HCT116 (cell line): ENCODE measurements around the gene RAP2A. TPM values are rescaled to one million over a fixed set of nuclear protein-coding genes. Genes with fewer than 3 reads are reported as not detected.

Source experiments
- ATAC-seq: fragments of 200-7000 bp; cut with Tn5 transposase; 2 replicates; pipeline ENCODE4 v1.9.1; 2020; ENCODE audit warnings: mild to moderate bottlenecking, moderate library complexity
- BruUV-seq: library from RNA; stranded (reverse); fragments of 400-500 nt; replicated peaks from 2 replicates; lab custom pipeline; 2021; lab: Mats Ljungman, UMichigan
- CTCF ChIA-PET: fragments of 300-600 bp; sonication (Branson Sonifier 250); formaldehyde crosslinking; loops from one replicate; lab custom pipeline; 2021; ENCODE audit warnings: antibody characterized with exemption; lab: Charles Lee
- POLR2A ChIA-PET: fragments of 300-600, 350-600 bp; sonication (Branson Sonifier 250); formaldehyde crosslinking; loops from one replicate; lab custom pipeline; 2021; ENCODE audit warnings: antibody characterized with exemption; lab: Charles Lee
- RAD21 ChIA-PET, 2 experiments: fragments of 300-600 bp; sonication (Branson Sonifier 250); formaldehyde crosslinking; loops; one replicate each; lab custom pipeline; 2023; ENCODE audit warnings: low total read pairs in 2 of 2; ENCODE audit not compliant: uncharacterized antibody in 2 of 2, unreplicated experiment in 2 of 2, low non-redundant PET in 1 of 2; lab: Charles Lee
- DNase-seq: peaks from one replicate; pipeline ENCODE4 v3.0.0-alpha.2; 2010; ENCODE audit warnings: low read depth, low spot score
- H2AFZ ChIP-seq: fragments of 200-600 bp; shearing (Covaris generic), sonication (generic); 2 replicates; pipeline ENCODE4 v1.6.1; 2017; ENCODE audit warnings: low read depth, mixed run types, mixed read lengths, antibody characterized with exemption, low read length; ENCODE audit not compliant: poor library complexity, severe bottlenecking
- H3K27ac ChIP-seq: 2 replicates; pipeline ENCODE4 v1.5.1; 2012; ENCODE audit warnings: low read depth, low read length
- H3K27me3 ChIP-seq: fragments of 200-600 bp; sonication (generic); 2 replicates; pipeline ENCODE4 v1.6.1; 2016; ENCODE audit warnings: mixed run types, low read length, mixed read lengths; ENCODE audit not compliant: insufficient read depth
- H3K36me3 ChIP-seq, 2 experiments: fragments of 200-500 bp in 1 of 2; fragments of 200-600 bp in 1 of 2; sonication (Bioruptor generic) in 1 of 2; sonication (generic) in 1 of 2; 2 replicates each; pipeline versions ENCODE4 v1.5.1 to v1.6.1; 2014 to 2016; ENCODE audit warnings: low read length in 2 of 2, inconsistent platforms in 1 of 2, mixed read lengths in 1 of 2, mixed run types in 1 of 2; ENCODE audit not compliant: insufficient read depth in 2 of 2, control insufficient read depth in 1 of 2
- H3K4me1 ChIP-seq, 2 experiments: fragments of 200-600 bp in 1 of 2; sonication (generic) in 1 of 2; 2 replicates each; pipeline versions ENCODE4 v1.5.1 to v1.6.1; 2012 to 2017; ENCODE audit warnings: low read length in 2 of 2, inconsistent platforms in 1 of 2, mild to moderate bottlenecking in 1 of 2, mixed read lengths in 1 of 2, mixed run types in 1 of 2, moderate library complexity in 1 of 2; ENCODE audit not compliant: insufficient read depth in 2 of 2, control insufficient read depth in 1 of 2
- H3K4me2 ChIP-seq: fragments of 200-600 bp; sonication (generic); 2 replicates; pipeline ENCODE4 v1.6.1; 2017; ENCODE audit warnings: mixed run types, low read length, mixed read lengths
- H3K4me3 ChIP-seq, 2 experiments: fragments of 200-600 bp in 1 of 2; sonication (generic) in 1 of 2; replicated peaks in 1 of 2; 2 replicates each; pipeline ENCODE4 v1.5.1; 2011 to 2016; ENCODE audit warnings: low read length in 2 of 2, control low read depth in 1 of 2, low read depth in 1 of 2, mild to moderate bottlenecking in 1 of 2, mixed read lengths in 1 of 2, mixed run types in 1 of 2
- H3K79me2 ChIP-seq: fragments of 200-600 bp; sonication (generic); 2 replicates; pipeline ENCODE4 v1.6.1; 2017; ENCODE audit warnings: mild to moderate bottlenecking, mixed run types, low read length, moderate library complexity, mixed read lengths; ENCODE audit not compliant: insufficient read depth
- H3K9ac ChIP-seq: fragments of 200-600 bp; sonication (generic); 2 replicates; pipeline ENCODE4 v1.6.1; 2016; ENCODE audit warnings: low read length, mixed read lengths
- H3K9me2 ChIP-seq: fragments of 200-600 bp; sonication (generic), shearing (Covaris generic); 2 replicates; pipeline ENCODE4 v1.6.1; 2017; ENCODE audit warnings: mixed run types, mild to moderate bottlenecking, moderate library complexity; ENCODE audit not compliant: insufficient read depth
- H3K9me3 ChIP-seq, 2 experiments: fragments of 200-500 bp in 1 of 2; fragments of 200-600 bp in 1 of 2; sonication (Bioruptor generic) in 1 of 2; sonication (generic) in 1 of 2; 2 replicates each; pipeline ENCODE4 v1.6.1; 2014 to 2017; ENCODE audit warnings: low read length in 2 of 2, mixed read lengths in 2 of 2, inconsistent platforms in 1 of 2, low read depth in 1 of 2, mild to moderate bottlenecking in 1 of 2, mixed run types in 1 of 2, moderate library complexity in 1 of 2; ENCODE audit not compliant: control insufficient read depth in 1 of 2, insufficient read depth in 1 of 2
- H4K20me1 ChIP-seq: fragments of 200-600 bp; sonication (generic), shearing (Covaris generic); 2 replicates; pipeline ENCODE4 v1.6.1; 2017; ENCODE audit warnings: mixed run types, mild to moderate bottlenecking, moderate library complexity; ENCODE audit not compliant: insufficient read depth
- EGR1 ChIP-seq: IDR thresholded peaks from 2 replicates; pipeline ENCODE4 v1.6.1; 2012; ENCODE audit warnings: low read depth
- ELF1 ChIP-seq: IDR thresholded peaks from 2 replicates; pipeline ENCODE4 v1.6.1; 2012; ENCODE audit warnings: low read depth, borderline replicate concordance
- EZH2 ChIP-seq: fragments of 200-600 bp; sonication (generic); IDR thresholded peaks from 2 replicates; pipeline ENCODE4 v1.6.1; 2017; ENCODE audit warnings: antibody characterized with exemption, mixed run types
- FOSL1 ChIP-seq: IDR thresholded peaks from 2 replicates; pipeline ENCODE4 v1.6.1; 2012; ENCODE audit warnings: low read depth
- JUND ChIP-seq: IDR thresholded peaks from 2 replicates; pipeline ENCODE4 v1.6.1; 2012
- MAX ChIP-seq: IDR thresholded peaks from 2 replicates; pipeline ENCODE4 v1.6.1; 2012
- POLR2A ChIP-seq: IDR thresholded peaks from 2 replicates; pipeline ENCODE4 v1.7.0; 2011; ENCODE audit warnings: borderline replicate concordance; ENCODE audit not compliant: insufficient read depth, insufficient read length; ENCODE audit errors: extremely low read depth
- POLR2AphosphoS5 ChIP-seq: IDR thresholded peaks from 2 replicates; pipeline ENCODE4 v1.6.1; 2011; ENCODE audit warnings: mild to moderate bottlenecking, low read depth, low read length, moderate library complexity
- RAD21 ChIP-seq: IDR thresholded peaks from 2 replicates; pipeline ENCODE4 v1.6.1; 2012; ENCODE audit warnings: low read depth, mild to moderate bottlenecking
- REST ChIP-seq: IDR thresholded peaks from 2 replicates; pipeline ENCODE4 v1.6.1; 2012; ENCODE audit warnings: low read depth
- SIN3A ChIP-seq: IDR thresholded peaks from 2 replicates; pipeline ENCODE4 v1.6.1; 2012; ENCODE audit warnings: low read depth
- SRF ChIP-seq: IDR thresholded peaks from 2 replicates; pipeline ENCODE4 v1.6.1; 2012; ENCODE audit warnings: low read depth
- TCF7L2 ChIP-seq: IDR thresholded peaks from 2 replicates; pipeline ENCODE4 v1.7.0; 2011; ENCODE audit warnings: borderline replicate concordance, inconsistent platforms; ENCODE audit not compliant: insufficient read depth, insufficient read length; ENCODE audit errors: extremely low read depth
- ZFX ChIP-seq: fragments of 450-650 bp; IDR thresholded peaks from 2 replicates; pipeline ENCODE4 v1.6.1; 2017
- ZNF274 ChIP-seq: fragments of 200-500 bp; sonication (Bioruptor generic); IDR thresholded peaks from 2 replicates; pipeline ENCODE4 v1.6.1; 2014; ENCODE audit warnings: mild to moderate bottlenecking, low read depth, low read length, inconsistent platforms
- intact Hi-C: fragments of 100-400 bp; cut with micrococcal nuclease; formaldehyde crosslinking; loops from 2 replicates; pipeline ENCODE4 v1.10.0; 2022
- total RNA-seq: library from RNA; stranded (reverse); gene quantifications from one replicate; pipeline ENCODE4 v1.2.1, GENCODE V29; 2021; ENCODE audit not compliant: unreplicated experiment

Gene RAP2A
- total RNA-seq, 1 experiment from 2014 or later, result 27.6 TPM

- no peak overlapping the region for H3K9ac ChIP-seq
- H3K4me3 ChIP-seq, result no peak overlapping the region
- ATAC-seq (no peak), DNase-seq (no peak)
- no peaks in the 10 kb centered on the region for H3K9me2 ChIP-seq
- H3K4me2 ChIP-seq, result no peak overlapping the region
- no peaks in the 10 kb centered on the region for H3K9me3 ChIP-seq
- no peaks in the 10 kb centered on the region for H3K4me1 ChIP-seq
- no peaks in the 10 kb centered on the region for H4K20me1 ChIP-seq
- ChIA-PET CTCF (no interaction called here), POLR2A (no interaction called here), RAD21 (no interaction called here)
- H3K36me3 ChIP-seq, result 0 out of 4 replicates have a peak, but pooled peaks cover 0 to 3% of the 10 kb centered on the region in 2 experiments
- H3K79me2 ChIP-seq, result no peaks in the 10 kb centered on the region
- no peaks in the 10 kb centered on the region for H3K27me3 ChIP-seq
- intact Hi-C loops, result no loop called here
- no peak overlapping the region for H3K27ac ChIP-seq
- TF ChIP-seq SIN3A (no peak), ELF1 (no peak), REST (no peak), FOSL1 (no peak)
- TF ChIP-seq, all 23 proteins: peak for 0
- no peak overlapping the region for H2AFZ ChIP-seq
- BruUV-seq, result no TSS peak
These were observed 32.8 kb downstream of the RAP2A start for GRCh38 chr13:97466722-97467121.

- no peak for DNase-seq
- Histone ChIP-seq H3K9me3 (no peaks in the 10 kb centered on the region), H2AFZ (no peak overlapping the region), H3K4me3 (no peak overlapping the region), H3K9me2 (no peaks in the 10 kb centered on the region), H3K9ac (no peak overlapping the region), H3K27ac (no peak overlapping the region), H3K36me3 (0 out of 4 replicates have a peak, but pooled peaks cover 0 to 3% of the 10 kb centered on the region in 2 experiments), H3K27me3 (no peaks in the 10 kb centered on the region), H3K4me2 (no peak overlapping the region), H3K4me1 (no peaks in the 10 kb centered on the region), H3K79me2 (no peaks in the 10 kb centered on the region), H4K20me1 (no peaks in the 10 kb centered on the region)
- ChIA-PET RAD21 (no interaction called here), CTCF (no interaction called here), POLR2A (no interaction called here)
- intact Hi-C loops, result no loop called here
- ATAC-seq, result no peak
- BruUV-seq, result no TSS peak
- TF ChIP-seq ZFX (no peak), RAD21 (no peak), POLR2AphosphoS5 (no peak), SRF (no peak), MAX (no peak), REST (no peak), EZH2 (no peak), ELF1 (no peak), TCF7L2 (no peak), JUND (no peak), POLR2A (no peak), ZNF274 (no peak), EGR1 (no peak)
These were observed 34.4 kb downstream of the RAP2A start for GRCh38 chr13:97468331-97468730.
